ENCODE results near the gene MMP14. TPM values are rescaled to one million over a fixed set of nuclear protein-coding genes. Genes with fewer than 3 reads are reported as not detected.

Gene MMP14
- total and polyA plus RNA-seq, 2 of the 13 experiments (the other 11 are each of a cell fraction or from before 2014, with no cell fraction given), result 5.2 to 9.8 TPM

- TF ChIP-seq PAF1 (CRISPR knock-in tag; IDR thresholded peaks at IDR 0.05) (no peak), ZNF780A (CRISPR knock-in tag; IDR thresholded peaks at IDR 0.05) (0 out of 2 replicates have a peak, but pooled peaks have one; percentile 55), KAT8 (CRISPR knock-in tag; IDR thresholded peaks at IDR 0.05) (peak; percentile 86), TBP (CRISPR knock-in tag; IDR thresholded peaks at IDR 0.05) (0 out of 2 replicates have a peak, but pooled peaks have one; percentile 16), BCL3 (CRISPR knock-in tag; IDR thresholded peaks at IDR 0.05) (peak; percentile 99), HDAC2 (CRISPR knock-in tag; IDR thresholded peaks at IDR 0.05) (peak; percentile 81), ZNF138 (CRISPR knock-in tag; IDR thresholded peaks at IDR 0.05; ENCODE audit: low read depth) (peak; percentile 32; the same call in 1 of the 2 replicates), ZBTB25 (CRISPR knock-in tag; IDR thresholded peaks at IDR 0.05) (peak; percentile 66; the same call in 1 of the 2 replicates), PLRG1 (conservative IDR thresholded peaks at IDR 0.05) (no peak), SMARCC2 (IDR thresholded peaks at IDR 0.05) (no peak), USF2 (IDR thresholded peaks at IDR 0.05; ENCODE audit: low read depth, low read length) (no peak), USF2 (CRISPR knock-in tag; IDR thresholded peaks at IDR 0.05; ENCODE audit: borderline replicate concordance) (peak; percentile 48; the same call in 1 of the 2 replicates), GMEB1 (CRISPR knock-in tag; IDR thresholded peaks at IDR 0.05; ENCODE audit: borderline replicate concordance) (peak; percentile 64), ZBTB8A (CRISPR knock-in tag; IDR thresholded peaks at IDR 0.05; ENCODE audit: borderline replicate concordance, low read depth) (peak; percentile 96; the same call in 1 of the 2 replicates), ZFP36 (IDR thresholded peaks at IDR 0.05; ENCODE audit: borderline replicate concordance, low read depth, low read length, partially characterized antibody) (no peak), ZNF354B (CRISPR knock-in tag; IDR thresholded peaks at IDR 0.05) (peak; percentile 96), ZNF362 (CRISPR knock-in tag; IDR thresholded peaks at IDR 0.05; ENCODE audit: borderline replicate concordance) (peak; percentile 35; the same call in 1 of the 2 replicates), ATAD3A (CRISPR knock-in tag; IDR thresholded peaks at IDR 0.05) (peak; percentile 69; the same call in 1 of the 2 replicates), ZBTB26 (CRISPR knock-in tag; IDR thresholded peaks at IDR 0.05; ENCODE audit: borderline replicate concordance) (peak; percentile 51; the same call in 1 of the 2 replicates), ONECUT2 (CRISPR knock-in tag; IDR thresholded peaks at IDR 0.05) (peak; percentile 76)
Observed at GRCh38 chr14:22871224-22872032, 35.0 kb downstream of the MMP14 start, which contains the start of gene LRP10 (continued).
